Germinal center (tissue), 1 donor: ENCODE measurements around the gene NLRP13.

Experiments
- DNase-seq: peaks from one replicate; pipeline ENCODE4 v3.0.0; 2012; ENCODE audit warnings: mixed read lengths, low spot score

Gene NLRP13

DNA sequence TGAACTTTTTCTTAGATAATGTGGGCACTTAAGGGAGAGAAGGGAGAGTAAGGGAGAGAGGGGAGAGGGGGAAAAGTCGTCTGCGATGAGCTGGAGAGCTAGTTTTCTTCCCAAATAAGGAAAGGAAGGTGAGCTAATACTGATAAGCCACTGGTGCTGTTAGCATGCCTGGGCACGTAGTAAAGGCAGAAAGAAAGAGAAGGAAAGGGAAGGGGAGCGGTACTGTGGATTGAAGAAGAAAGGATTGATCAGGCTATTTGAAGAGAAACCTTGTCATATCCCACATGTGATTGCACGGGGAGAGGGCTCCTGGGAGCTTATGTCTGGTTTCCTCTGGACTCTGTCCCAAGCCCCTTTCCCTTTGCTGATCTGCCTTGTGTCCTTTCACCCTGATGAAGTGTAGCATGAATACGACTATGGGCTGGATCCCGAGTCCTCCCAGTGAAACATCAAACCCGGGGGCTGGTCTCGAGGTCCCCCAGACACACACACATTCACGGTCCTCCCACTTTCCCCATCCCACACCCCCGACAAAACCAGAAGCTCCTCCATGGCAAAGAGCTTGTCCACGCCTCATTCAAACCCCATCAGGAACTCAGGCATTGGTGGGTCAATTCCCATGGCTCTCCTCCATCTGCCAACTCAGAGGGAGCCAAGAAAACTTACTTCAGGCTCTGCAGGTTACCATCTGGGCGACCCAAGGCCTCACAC is 30.6 kb downstream of the NLRP13 start:
- no peak for DNase-seq

DNA sequence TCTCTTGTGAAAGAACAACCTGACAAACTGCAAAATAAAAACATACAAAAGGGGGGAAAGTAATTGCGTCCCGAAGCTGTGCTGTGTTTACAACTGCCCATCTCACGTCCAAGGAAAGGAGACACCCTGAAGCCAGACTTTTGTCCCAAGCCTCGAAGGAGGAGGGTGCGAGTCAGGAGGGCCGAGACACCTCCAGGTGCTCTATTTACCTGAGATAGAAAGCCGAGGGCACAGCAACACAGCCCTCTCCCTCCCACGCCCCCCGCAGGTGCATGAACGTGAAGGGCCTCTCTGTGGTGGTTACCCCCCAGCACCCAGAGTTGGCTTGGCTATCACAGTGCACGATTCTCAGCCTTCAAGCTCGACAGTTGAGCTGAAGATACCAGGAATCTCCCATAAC is 33.2 kb downstream of the NLRP13 start:
- no peak for DNase-seq

DNA sequence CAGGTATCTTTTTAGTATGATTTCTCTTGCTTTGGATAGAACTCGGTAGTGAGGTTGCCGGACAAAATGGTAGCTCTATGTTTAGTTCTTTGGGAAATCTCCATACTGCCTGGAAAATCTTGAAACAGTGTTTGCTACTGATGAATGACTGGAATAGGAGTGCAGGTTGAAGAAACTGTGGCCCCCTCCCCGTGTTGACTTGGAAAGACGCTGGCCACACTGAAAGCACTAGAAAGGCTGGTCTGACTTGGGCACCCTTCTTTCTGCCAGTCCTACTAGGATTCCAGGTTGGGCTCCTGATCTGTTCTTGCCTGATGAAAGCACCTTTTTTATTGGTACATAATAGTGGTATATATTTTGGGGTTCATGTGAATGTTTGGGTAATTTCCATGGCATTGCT is 49.5 kb downstream of the NLRP13 start:
- DNase-seq, result no peak

DNA sequence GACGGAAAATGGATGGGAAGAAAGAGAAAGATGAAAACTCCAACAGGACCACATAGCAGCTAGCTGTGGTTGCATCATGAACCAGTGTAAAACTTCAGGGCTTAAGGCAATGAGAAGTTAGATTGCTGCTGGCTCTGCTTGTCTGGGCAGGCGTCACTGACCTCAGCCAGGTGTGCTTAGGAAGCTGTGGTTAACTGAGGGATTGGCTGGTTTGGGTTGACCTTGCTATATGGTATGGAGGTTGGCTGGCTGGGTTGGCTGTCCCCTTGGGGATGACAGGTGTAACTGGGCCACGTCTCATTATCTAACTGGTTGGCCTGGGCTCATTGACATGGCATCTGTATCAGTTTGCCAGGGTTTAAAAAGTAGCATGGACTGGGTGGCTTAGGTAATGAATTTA is 54.9 kb downstream of the NLRP13 start:
- no peak for DNase-seq

DNA sequence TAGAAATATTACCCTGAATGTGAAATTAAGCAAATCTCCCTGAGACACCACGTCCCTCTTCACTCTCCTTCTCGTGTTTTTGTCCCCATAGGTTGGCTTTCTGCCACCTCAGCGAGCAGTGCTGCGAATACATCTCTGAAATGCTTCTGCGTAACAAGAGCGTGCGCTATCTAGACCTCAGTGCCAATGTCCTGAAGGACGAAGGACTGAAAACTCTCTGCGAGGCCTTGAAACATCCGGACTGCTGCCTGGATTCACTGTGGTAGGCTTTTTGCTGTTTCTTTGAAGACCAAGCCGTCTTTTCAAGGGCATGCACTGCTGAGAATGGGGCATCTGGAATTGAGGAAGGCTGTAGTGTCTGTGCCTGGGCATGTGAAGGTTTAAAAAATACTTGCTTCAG is 61.4 kb downstream of the NLRP13 start:
- DNase-seq, result no peak

DNA sequence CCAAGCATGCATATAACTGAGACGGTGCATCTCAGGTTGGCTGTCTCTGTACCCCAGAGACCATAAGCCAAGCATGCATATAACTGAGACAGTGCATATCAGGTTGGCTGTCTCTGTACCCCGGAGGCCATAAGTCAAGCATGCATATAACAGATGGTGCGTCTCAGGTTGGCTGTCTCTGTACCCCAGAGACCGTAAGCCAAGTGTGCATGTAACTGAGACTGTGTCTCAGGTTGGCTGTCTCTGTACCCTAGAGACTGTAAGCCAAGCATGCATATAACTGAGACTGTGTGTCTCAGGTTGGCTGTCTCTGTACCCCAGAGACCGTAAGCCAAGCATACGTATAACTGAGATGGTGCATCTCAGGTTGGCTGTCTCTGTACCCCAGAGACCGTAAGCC is 65.0 kb downstream of the NLRP13 start:
- no peak for DNase-seq

DNA sequence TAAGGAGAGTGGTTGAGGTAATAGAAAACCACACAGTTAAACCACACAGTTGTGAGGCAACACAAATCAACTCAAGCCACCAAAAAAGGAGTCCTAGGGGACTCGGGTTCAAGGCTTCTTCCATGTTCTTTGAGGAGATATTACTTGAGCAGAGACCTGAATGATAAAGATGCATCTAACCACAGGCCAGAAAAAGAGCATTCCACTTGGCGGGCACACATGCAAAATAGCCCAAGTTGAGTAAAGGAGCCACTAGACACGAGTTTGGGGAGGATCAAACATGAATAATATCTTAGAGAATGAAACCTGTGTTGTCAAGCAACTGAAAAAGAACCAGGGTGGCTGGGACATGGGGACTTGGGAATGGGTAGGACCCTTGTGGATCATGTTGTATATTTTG is 65.6 kb downstream of the NLRP13 start:
- no peak for DNase-seq

DNA sequence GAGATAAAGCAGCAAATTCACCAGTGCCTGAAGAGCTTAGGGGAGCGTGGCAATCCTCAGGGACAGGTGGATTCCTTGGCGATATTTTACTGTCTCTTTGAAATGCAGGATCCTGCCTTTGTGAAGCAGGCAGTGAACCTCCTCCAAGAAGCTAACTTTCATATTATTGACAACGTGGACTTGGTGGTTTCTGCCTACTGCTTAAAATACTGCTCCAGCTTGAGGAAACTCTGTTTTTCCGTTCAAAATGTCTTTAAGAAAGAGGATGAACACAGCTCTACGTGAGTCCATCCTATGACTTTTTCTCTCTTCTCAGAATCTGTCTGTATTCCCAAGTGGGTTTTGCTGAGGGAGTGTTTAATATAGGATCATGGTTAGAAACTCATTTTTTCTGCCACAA is 73.2 kb downstream of the NLRP13 start:
- DNase-seq, result no peak

DNA sequence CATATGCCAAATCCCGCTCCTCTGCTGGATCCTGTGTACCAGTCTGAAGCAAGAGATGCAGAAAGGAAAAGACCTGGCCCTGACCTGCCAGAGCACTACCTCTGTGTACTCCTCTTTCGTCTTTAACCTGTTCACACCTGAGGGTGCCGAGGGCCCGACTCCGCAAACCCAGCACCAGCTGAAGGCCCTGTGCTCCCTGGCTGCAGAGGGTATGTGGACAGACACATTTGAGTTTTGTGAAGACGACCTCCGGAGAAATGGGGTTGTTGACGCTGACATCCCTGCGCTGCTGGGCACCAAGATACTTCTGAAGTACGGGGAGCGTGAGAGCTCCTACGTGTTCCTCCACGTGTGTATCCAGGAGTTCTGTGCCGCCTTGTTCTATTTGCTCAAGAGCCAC is 73.7 kb downstream of the NLRP13 start:
- no peak for DNase-seq

DNA sequence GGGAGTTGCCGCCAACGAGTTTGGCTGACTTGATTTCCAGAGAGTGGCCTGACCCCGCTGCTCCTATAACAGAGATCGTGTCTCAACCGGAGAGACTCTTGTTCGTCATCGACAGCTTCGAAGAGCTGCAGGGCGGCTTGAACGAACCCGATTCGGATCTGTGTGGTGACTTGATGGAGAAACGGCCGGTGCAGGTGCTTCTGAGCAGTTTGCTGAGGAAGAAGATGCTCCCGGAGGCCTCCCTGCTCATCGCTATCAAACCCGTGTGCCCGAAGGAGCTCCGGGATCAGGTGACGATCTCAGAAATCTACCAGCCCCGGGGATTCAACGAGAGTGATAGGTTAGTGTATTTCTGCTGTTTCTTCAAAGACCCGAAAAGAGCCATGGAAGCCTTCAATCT is 74.2 kb downstream of the NLRP13 start:
- no peak for DNase-seq

DNA sequence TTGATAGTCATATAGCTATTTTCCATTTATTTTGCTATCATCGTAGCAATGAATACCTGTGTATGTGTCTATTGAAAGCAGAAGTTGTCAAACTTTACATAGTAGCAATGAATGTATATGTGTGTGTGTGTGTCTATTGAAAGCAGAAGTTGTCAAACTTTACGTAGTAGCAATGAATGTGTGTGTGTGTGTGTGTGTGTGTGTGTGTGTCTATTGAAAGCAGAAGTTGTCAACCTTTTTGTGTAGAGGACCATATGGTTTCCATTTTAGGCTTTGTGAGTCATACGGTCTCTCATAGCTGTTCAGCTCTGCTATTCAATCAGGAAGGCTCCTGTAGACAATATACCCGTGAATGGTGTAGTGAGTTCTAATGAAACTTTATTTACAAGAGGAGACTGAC is 75.0 kb downstream of the NLRP13 start:
- peak; percentile 61 for DNase-seq

DNA sequence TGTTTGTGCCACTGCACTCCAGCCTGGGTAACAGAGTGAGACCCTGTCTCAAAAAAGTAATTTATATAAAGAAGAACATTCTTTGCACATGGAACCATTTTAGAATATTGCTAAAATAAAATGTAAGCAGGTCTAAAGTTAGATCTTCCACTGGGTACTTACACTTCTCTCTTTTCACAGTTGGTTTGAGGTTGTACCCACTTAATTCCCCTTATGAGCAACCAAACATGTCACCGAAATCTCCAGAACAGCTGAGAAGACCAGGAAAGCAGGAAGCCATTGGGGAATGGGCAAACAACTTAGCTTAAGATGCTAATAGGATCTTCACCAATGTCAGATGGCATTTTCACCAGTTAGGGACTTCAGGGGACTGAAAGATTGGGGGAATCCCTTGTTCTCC is 77.0 kb downstream of the NLRP13 start:
- DNase-seq, result no peak
